OCI-LY7 (cell line): ENCODE results near the gene IGSF9. TPM values are rescaled to one million over a fixed set of nuclear protein-coding genes. Genes with fewer than 3 reads are reported as not detected.

ENCODE experiments used
- BruUV-seq: library from RNA; stranded (reverse); fragments of 400-500 nt; replicated peaks from 2 replicates; lab custom pipeline; 2021; lab: Mats Ljungman, UMichigan
- CTCF ChIA-PET: fragments of 300-600 bp; sonication (Branson Sonifier 250); formaldehyde crosslinking; loops from one replicate; lab custom pipeline; 2022; ENCODE audit warnings: antibody characterized with exemption; ENCODE audit not compliant: unreplicated experiment; lab: Charles Lee
- POLR2A ChIA-PET: fragments of 300-600 bp; sonication (Branson Sonifier 250); formaldehyde crosslinking; loops from one replicate; lab custom pipeline; 2022; ENCODE audit warnings: antibody characterized with exemption; lab: Charles Lee
- DNase-seq: peaks from one replicate; pipeline ENCODE4 v3.0.0-alpha.2; 2015; ENCODE audit warnings: low spot score
- H2AFZ ChIP-seq: fragments of 200-600 bp; sonication (generic), shearing (Covaris generic); 2 replicates; pipeline ENCODE4 v1.6.1; 2014; ENCODE audit warnings: mild to moderate bottlenecking, antibody characterized with exemption, low read length, moderate library complexity
- H3K27ac ChIP-seq: fragments of 200-600 bp; sonication (generic); 2 replicates; pipeline ENCODE4 v1.5.1; 2014; ENCODE audit warnings: mixed run types, low read depth, mild to moderate bottlenecking, moderate library complexity, low read length, inconsistent platforms; ENCODE audit not compliant: poor library complexity, severe bottlenecking
- H3K36me3 ChIP-seq: fragments of 200-600 bp; sonication (generic); 2 replicates; pipeline ENCODE4 v1.6.1; 2014; ENCODE audit warnings: mild to moderate bottlenecking, antibody characterized with exemption, low read length, moderate library complexity, mixed read lengths; ENCODE audit not compliant: insufficient read depth
- H3K4me1 ChIP-seq: fragments of 200-600 bp; sonication (generic); 2 replicates; pipeline ENCODE4 v1.5.1; 2014; ENCODE audit warnings: mild to moderate bottlenecking, low read length; ENCODE audit not compliant: insufficient read depth, poor library complexity, severe bottlenecking
- H3K4me2 ChIP-seq: fragments of 200-600 bp; sonication (generic); 2 replicates; pipeline ENCODE4 v1.6.1; 2014; ENCODE audit warnings: mild to moderate bottlenecking, low read length
- H3K4me3 ChIP-seq: fragments of 200-600 bp; sonication (generic); 2 replicates; pipeline ENCODE4 v1.5.1; 2014; ENCODE audit warnings: mild to moderate bottlenecking, low read depth, low read length; ENCODE audit not compliant: poor library complexity, severe bottlenecking
- H3K79me2 ChIP-seq: fragments of 200-600 bp; sonication (generic); 2 replicates; pipeline ENCODE4 v1.6.1; 2016; ENCODE audit warnings: low read depth, mild to moderate bottlenecking, low read length, moderate library complexity, mixed read lengths; ENCODE audit not compliant: insufficient read depth
- H3K9me2 ChIP-seq: fragments of 200-600 bp; sonication (generic); 2 replicates; pipeline ENCODE4 v1.6.1; 2016; ENCODE audit warnings: mild to moderate bottlenecking, low read length, mixed read lengths; ENCODE audit not compliant: insufficient read depth
- H3K9me3 ChIP-seq: fragments of 200-600 bp; sonication (generic); 2 replicates; pipeline ENCODE4 v1.6.1; 2014; ENCODE audit warnings: mild to moderate bottlenecking, mixed run types, low read length, mixed read lengths
- H4K20me1 ChIP-seq: fragments of 200-600 bp; sonication (generic); 2 replicates; pipeline ENCODE4 v1.6.1; 2014; ENCODE audit warnings: mild to moderate bottlenecking, antibody characterized with exemption, low read length, moderate library complexity, mixed read lengths; ENCODE audit not compliant: insufficient read depth
- CTCF ChIP-seq: fragments of 200-600 bp; sonication (generic); conservative IDR thresholded peaks from 2 replicates; pipeline ENCODE4 v1.5.1; 2014; ENCODE audit warnings: mild to moderate bottlenecking, antibody characterized with exemption, low read length, moderate library complexity, mixed read lengths
- EZH2phosphoT487 ChIP-seq: fragments of 200-600 bp; sonication (generic); IDR thresholded peaks from 2 replicates; pipeline ENCODE4 v1.6.1; 2018; ENCODE audit warnings: low read depth, borderline replicate concordance, mild to moderate bottlenecking, mixed run types, antibody characterized with exemption, low read length, moderate library complexity, mixed read lengths
- intact Hi-C: fragments of 100-400 bp; cut with micrococcal nuclease; formaldehyde crosslinking; loops from one replicate; pipeline ENCODE4 v1.10.0; 2022; ENCODE audit not compliant: unreplicated experiment
- total RNA-seq, 2 experiments: library from RNA; depleted of rRNA in 1 of 2; stranded (reverse); fragments of >200 nt in 1 of 2; shearing (Covaris generic) in 1 of 2; gene quantifications; 2 replicates each; pipeline ENCODE4 v1.2.3, GENCODE V29; 2014 to 2022

Gene IGSF9
- total RNA-seq, 2 experiments from 2014 or later, result not detected

DNA sequence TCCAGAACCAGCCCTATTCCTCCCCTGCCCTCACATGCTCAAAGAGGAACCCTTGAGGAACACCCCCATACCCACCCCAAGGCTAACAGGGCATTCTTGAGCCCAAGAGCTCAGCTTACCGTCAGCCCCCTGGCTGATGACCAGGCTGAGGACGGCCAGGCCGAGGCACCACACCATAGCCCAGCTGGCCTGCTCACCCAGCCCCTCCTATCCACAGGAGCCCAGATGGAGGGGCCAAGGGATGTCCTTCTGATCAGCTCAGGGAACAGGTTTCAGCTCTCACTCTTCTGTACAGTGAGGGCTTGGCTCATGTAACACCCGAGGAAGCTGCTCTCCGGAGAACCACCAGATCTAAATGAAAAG lies 2.2 kb downstream of the IGSF9 start:
- no peaks in the 10 kb centered on the region for H3K9me2 ChIP-seq
- ChIA-PET POLR2A (no interaction called here), CTCF (no interaction called here)
- no peak overlapping the region for H2AFZ ChIP-seq
- no peak overlapping the region for H3K4me2 ChIP-seq
- H3K79me2 ChIP-seq, result no peaks in the 10 kb centered on the region
- no peak for DNase-seq
- H3K9me3 ChIP-seq, result no peaks in the 10 kb centered on the region
- TF ChIP-seq EZH2phosphoT487 (no peak), CTCF (no peak)
- no TSS peak for BruUV-seq
- intact Hi-C loops, result no loop called here
- H3K4me1 ChIP-seq, result no peaks in the 10 kb centered on the region
- no peaks in the 10 kb centered on the region; the same call in 1 of the 2 replicates for H4K20me1 ChIP-seq
- H3K36me3 ChIP-seq, result no peaks in the 10 kb centered on the region
- no peak overlapping the region for H3K4me3 ChIP-seq
- H3K27ac ChIP-seq, result no peak overlapping the region

DNA sequence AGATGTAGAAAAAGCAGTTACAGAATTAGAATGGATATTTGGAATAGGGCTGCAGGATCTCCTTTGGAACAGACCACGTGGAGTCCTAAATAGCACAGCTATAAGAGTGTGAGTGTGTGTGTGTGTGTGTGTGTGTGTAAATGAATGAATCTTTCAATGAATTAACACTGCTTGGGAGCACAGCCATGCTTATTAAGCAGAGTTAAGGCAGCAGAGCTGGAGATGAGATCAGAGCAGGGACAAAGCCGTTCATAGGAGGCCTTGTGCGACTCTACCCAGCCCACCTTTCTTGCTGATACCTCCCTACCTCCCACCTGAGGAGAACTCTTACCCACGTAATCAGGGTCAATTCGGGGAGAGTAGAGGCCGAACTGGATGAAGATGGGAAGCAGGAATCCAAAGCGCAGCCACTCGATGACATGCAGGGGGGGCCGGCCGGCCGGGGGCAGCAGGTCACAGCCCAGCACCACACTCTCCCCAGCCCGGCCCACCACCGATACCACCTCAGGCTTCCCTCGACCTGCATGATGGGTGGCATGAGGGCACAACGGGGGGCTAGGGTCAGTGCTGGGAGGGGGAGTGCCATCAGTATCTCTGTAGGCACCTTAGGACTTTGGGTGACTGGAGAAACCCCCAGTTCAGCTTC lies 2.7 kb downstream of the IGSF9 start:
- intact Hi-C loops, result no loop called here
- Histone ChIP-seq H3K4me3 (no peak overlapping the region), H3K4me2 (no peak overlapping the region), H3K9me3 (no peaks in the 10 kb centered on the region), H3K9me2 (no peaks in the 10 kb centered on the region), H3K79me2 (no peaks in the 10 kb centered on the region), H3K27ac (no peak overlapping the region), H3K4me1 (no peaks in the 10 kb centered on the region), H2AFZ (no peak overlapping the region), H3K36me3 (no peaks in the 10 kb centered on the region), H4K20me1 (no peaks in the 10 kb centered on the region; the same call in 1 of the 2 replicates)
- POLR2A ChIA-PET, result no interaction called here
- DNase-seq, result no peak
- CTCF ChIA-PET, result no interaction called here
- BruUV-seq, result no TSS peak
- TF ChIP-seq CTCF (no peak), EZH2phosphoT487 (no peak)
